ENCODE data around the gene CEBPA.

GRCh38 chr19:33293255-33294057 lies 8.9 kb downstream of the CEBPA start:
- TF ChIP-seq SP1 (IDR thresholded peaks at IDR 0.05) (no peak), ARNT (IDR thresholded peaks at IDR 0.05) (0 out of 2 replicates have a peak, but pooled peaks have one; percentile 3), BHLHE40 (IDR thresholded peaks at IDR 0.05; ENCODE audit: borderline replicate concordance) (no peak), ELF4 (IDR thresholded peaks at IDR 0.05) (no peak), HDGF (IDR thresholded peaks at IDR 0.05; ENCODE audit: borderline replicate concordance) (no peak), FOXK2 (IDR thresholded peaks at IDR 0.05) (no peak), NFRKB (IDR thresholded peaks at IDR 0.05) (no peak), FOXA1 (IDR thresholded peaks at IDR 0.05) (peak; percentile 82), LEF1 (IDR thresholded peaks at IDR 0.05; ENCODE audit: borderline replicate concordance) (no peak), TARDBP (IDR thresholded peaks at IDR 0.05) (no peak), CTBP1 (IDR thresholded peaks at IDR 0.05; ENCODE audit: borderline replicate concordance) (peak; percentile 81; the same call in 1 of the 2 replicates)
